Lower leg skin (tissue), 4 donors: ENCODE measurements around the gene INPP5D. TPM values are rescaled to one million over a fixed set of nuclear protein-coding genes. Genes with fewer than 3 reads are reported as not detected.

Experiments
- DNase-seq, 2 donors: peaks; one replicate each; pipeline ENCODE4 v3.0.0-alpha.2; 2019; ENCODE audit warnings: low spot score in 2 of 2
- H3K4me3 ChIP-seq: fragments of 200-600 bp; sonication (generic); 2 replicates; pipeline ENCODE4 v1.5.1; 2017; ENCODE audit warnings: mild to moderate bottlenecking, low read depth; ENCODE audit not compliant: poor library complexity, severe bottlenecking
- POLR2A ChIP-seq, 2 donors: fragments of 450-650 bp; IDR thresholded peaks; one replicate each; pipeline ENCODE4 v1.6.1; 2016 to 2017; ENCODE audit warnings: antibody characterized with exemption in 2 of 2, mild to moderate bottlenecking in 1 of 2, moderate library complexity in 1 of 2
- WGBS, 2 donors: methylation state at CpG; one replicate each; pipeline ENCODE4 v1.1.5; 2018; 5-methylcytosine and 5-hydroxymethylcytosine counted together
- intact Hi-C: fragments of 100-400 bp; cut with DNase I; formaldehyde crosslinking; loops from one replicate; pipeline ENCODE4 v1.15.0; 2023; ENCODE audit warnings: low total_unique reads
- total RNA-seq, 4 donors: library from RNA; depleted of rRNA; stranded (reverse); fragments of >200 nt; gene quantifications; one replicate each; pipeline ENCODE4 v1.1.0, GENCODE V29; 2016
- TF ChIP-seq, protein P1 (sequence below), 3 donors: fragments of 450-650 bp; IDR thresholded peaks; one replicate each; pipeline ENCODE4 v1.5.1; 2016; ENCODE audit warnings: antibody characterized with exemption in 3 of 3, mild to moderate bottlenecking in 3 of 3, moderate library complexity in 2 of 3

Gene INPP5D
- total RNA-seq, 4 donors from 2014 or later = 8.6 to 15.0 (median 13.0) TPM

DNA sequence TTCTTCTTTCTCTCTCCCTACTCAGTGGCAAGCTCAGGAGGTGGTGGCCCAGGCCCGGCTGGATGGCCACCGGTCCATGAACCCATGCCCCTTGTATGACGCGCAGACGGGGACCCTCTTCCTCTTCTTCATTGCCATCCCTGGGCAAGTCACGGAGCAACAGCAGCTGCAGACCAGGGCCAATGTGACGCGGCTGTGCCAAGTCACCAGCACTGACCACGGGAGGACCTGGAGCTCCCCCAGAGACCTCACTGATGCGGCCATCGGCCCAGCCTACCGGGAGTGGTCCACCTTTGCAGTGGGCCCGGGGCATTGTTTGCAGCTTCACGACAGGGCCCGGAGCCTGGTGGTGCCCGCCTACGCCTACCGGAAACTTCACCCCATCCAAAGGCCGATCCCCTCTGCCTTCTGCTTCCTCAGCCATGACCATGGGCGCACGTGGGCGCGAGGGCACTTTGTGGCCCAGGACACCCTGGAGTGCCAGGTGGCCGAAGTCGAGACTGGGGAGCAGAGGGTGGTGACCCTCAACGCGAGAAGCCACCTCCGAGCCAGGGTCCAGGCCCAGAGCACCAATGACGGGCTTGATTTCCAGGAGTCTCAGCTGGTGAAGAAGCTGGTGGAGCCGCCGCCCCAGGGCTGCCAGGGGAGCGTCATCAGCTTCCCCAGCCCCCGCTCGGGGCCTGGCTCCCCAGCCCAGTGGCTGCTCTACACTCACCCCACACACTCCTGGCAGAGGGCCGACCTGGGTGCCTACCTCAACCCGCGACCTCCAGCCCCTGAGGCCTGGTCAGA is 25.9 kb upstream of the INPP5D start:
- WGBS, 2 donors = 92 to 93% methylated on average over 28 to 33 of the region's 37 CpGs
- TF ChIP-seq, protein P1, sequence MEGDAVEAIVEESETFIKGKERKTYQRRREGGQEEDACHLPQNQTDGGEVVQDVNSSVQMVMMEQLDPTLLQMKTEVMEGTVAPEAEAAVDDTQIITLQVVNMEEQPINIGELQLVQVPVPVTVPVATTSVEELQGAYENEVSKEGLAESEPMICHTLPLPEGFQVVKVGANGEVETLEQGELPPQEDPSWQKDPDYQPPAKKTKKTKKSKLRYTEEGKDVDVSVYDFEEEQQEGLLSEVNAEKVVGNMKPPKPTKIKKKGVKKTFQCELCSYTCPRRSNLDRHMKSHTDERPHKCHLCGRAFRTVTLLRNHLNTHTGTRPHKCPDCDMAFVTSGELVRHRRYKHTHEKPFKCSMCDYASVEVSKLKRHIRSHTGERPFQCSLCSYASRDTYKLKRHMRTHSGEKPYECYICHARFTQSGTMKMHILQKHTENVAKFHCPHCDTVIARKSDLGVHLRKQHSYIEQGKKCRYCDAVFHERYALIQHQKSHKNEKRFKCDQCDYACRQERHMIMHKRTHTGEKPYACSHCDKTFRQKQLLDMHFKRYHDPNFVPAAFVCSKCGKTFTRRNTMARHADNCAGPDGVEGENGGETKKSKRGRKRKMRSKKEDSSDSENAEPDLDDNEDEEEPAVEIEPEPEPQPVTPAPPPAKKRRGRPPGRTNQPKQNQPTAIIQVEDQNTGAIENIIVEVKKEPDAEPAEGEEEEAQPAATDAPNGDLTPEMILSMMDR (IDR thresholded peaks at IDR 0.05) = no peak
- TF ChIP-seq POLR2A (IDR thresholded peaks at IDR 0.05) = no peak
- H3K4me3 ChIP-seq = no peak overlapping the region
- intact Hi-C loops = no loop called here
- DNase-seq = no peak

GRCh38 chr2:233035426-233036161 is 24.5 kb upstream of the INPP5D start:
- TF ChIP-seq, protein P1 (IDR thresholded peaks at IDR 0.05) = peak in 1 of 3 donors; percentile 64
- TF ChIP-seq POLR2A (IDR thresholded peaks at IDR 0.05) = no peak
- H3K4me3 ChIP-seq = no peak overlapping the region
- WGBS, 2 donors = 94 to 97% methylated on average over 23 of the region's 23 CpGs
- intact Hi-C loops = no loop called here
- DNase-seq = no peak

DNA sequence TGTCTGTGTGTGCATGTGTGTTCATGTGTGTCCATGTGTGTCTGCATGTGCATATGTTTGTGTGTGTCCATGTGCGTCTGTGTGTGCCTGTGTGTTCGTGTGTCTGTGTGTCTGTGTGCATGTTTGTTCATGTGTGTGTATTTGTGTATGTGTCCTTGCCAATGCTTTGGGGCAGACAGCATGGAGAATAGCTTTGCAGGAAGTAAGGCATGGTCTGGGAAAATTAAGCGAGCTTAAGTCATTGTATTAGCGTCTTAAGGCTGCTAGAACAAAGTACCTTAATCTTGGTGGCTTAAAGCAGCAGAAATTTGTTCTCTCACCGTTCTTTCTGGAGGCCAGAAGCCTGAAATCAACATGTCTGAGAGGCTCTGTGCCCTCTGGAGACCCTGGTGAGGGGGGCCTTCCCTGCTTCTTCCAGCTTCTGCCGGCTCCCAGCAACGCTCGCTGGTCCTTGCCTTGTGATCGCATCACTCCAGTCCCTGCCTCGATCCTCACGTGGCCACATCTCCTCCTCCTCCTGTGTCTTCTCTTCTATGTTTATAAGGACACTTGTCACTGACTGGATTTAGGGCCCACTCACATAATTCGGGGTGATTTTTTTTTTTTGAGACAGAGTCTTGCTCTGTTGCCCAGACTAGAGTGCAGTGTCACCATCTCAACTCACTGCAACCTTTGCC is 23.8 kb upstream of the INPP5D start:
- 86 to 95% methylated on average over 12 of the region's 12 CpGs for WGBS, 2 donors
- H3K4me3 ChIP-seq = no peak overlapping the region
- peak in 1 of 2 donors; percentile 73 for DNase-seq
- intact Hi-C loops = no loop called here
- TF ChIP-seq, protein P1 (IDR thresholded peaks at IDR 0.05) = no peak
- no peak for TF ChIP-seq POLR2A (IDR thresholded peaks at IDR 0.05)

DNA sequence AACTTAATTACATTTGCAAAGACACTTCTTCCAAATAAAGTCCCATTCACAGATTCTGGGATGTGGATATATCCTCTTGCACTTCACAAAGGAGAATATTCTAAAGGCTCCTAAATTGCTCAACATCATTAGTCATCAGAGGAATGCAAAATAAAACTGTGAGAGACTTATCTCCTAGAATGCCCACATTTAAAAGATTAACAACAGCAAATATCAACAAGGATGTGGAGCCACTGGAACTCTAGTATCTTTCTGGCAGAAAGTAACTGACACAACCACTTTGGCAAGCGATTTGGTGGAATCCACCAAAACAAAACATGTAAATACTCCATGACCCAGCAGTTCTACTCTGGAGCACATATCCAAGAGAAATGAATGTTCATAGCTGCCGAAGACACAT is 23.1 kb upstream of the INPP5D start:
- no peak for TF ChIP-seq POLR2A (IDR thresholded peaks at IDR 0.05)
- TF ChIP-seq, protein P1 (IDR thresholded peaks at IDR 0.05) = no peak
- intact Hi-C loops = no loop called here
- WGBS, 2 donors = 86 to 98% methylated on average over 2 of the region's 2 CpGs
- DNase-seq = no peak
- H3K4me3 ChIP-seq = no peak overlapping the region

GRCh38 chr2:233039212-233039845 is 20.8 kb upstream of the INPP5D start:
- 60 to 76% methylated on average over 8 of the region's 8 CpGs for WGBS, 2 donors
- no peak for TF ChIP-seq POLR2A (IDR thresholded peaks at IDR 0.05)
- TF ChIP-seq, protein P1 (IDR thresholded peaks at IDR 0.05) = no peak
- no peak overlapping the region for H3K4me3 ChIP-seq
- intact Hi-C loops = no loop called here
- no peak for DNase-seq
